Neutrophil (primary cell): ENCODE data around the gene ADAMTSL1.

Source experiments
- H3K27ac ChIP-seq: fragments of 200-600 bp; sonication (generic); 2 replicates; pipeline ENCODE4 v1.5.1; 2016; ENCODE audit warnings: mild to moderate bottlenecking, moderate library complexity
- H3K27me3 ChIP-seq: fragments of 200-600 bp; sonication (generic); 2 replicates; pipeline ENCODE4 v1.6.0; 2016; ENCODE audit warnings: mild to moderate bottlenecking
- H3K36me3 ChIP-seq: fragments of 200-600 bp; sonication (generic); 2 replicates; pipeline ENCODE4 v1.5.1; 2017
- H3K4me1 ChIP-seq, 2 experiments: fragments of 200-600 bp in 1 of 2; sonication (generic) in 1 of 2; 1 replicate in 1 of 2; 2 replicates in 1 of 2; pipeline versions ENCODE4 v1.5.1 to v1.6.1; 2013 to 2016; ENCODE audit warnings: low read depth in 1 of 2, low read length in 1 of 2, mild to moderate bottlenecking in 1 of 2, moderate library complexity in 1 of 2; ENCODE audit not compliant: control insufficient read depth in 1 of 2, insufficient read depth in 1 of 2
- H3K4me3 ChIP-seq, 2 experiments: fragments of 200-600 bp in 1 of 2; sonication (generic) in 1 of 2; 1 replicate in 1 of 2; 2 replicates in 1 of 2; pipeline ENCODE4 v1.5.1; 2013 to 2016; ENCODE audit warnings: low read depth in 1 of 2, low read length in 1 of 2, mild to moderate bottlenecking in 1 of 2, moderate library complexity in 1 of 2
- H3K9me3 ChIP-seq: fragments of 200-600 bp; sonication (generic); 2 replicates; pipeline ENCODE4 v1.5.1; 2016
- TF ChIP-seq, protein P1 (sequence below): fragments of 200-600 bp; sonication (generic); IDR thresholded peaks from 2 replicates; pipeline ENCODE4 v1.5.1; 2016; ENCODE audit warnings: antibody characterized with exemption

Gene ADAMTSL1

DNA sequence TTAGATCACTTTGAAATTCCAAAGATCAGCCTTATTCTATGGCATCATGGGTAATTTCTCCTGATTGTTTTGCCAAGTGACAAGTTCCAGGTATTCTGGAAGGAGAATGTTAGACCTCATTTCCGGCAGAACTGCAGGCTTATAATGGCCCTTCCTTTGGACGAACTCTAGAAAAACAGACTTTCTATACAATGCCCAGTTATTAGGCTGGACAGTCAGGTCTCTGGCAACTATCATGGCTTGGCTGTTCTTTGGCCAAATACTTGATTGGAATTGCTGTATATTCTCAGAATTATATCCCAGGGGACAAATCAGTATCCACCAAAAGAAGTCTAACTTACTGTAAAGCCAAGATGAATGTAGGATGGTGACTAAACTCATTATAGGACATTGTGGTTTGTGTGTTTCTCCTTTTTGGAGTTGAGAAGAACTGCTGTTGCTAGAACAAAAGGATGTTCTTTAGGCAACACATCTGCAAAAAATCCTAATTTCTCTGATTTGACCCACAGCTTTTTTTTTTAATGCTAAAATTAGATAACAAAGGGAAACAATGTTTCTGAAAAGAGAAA lies 69.0 kb downstream of the ADAMTSL1 start:
- Histone ChIP-seq H3K9me3 (no peaks in the 10 kb centered on the region), H3K36me3 (no peaks in the 10 kb centered on the region), H3K4me1 (no peaks in the 10 kb centered on the region), H3K27me3 (no peaks in the 10 kb centered on the region), H3K4me3 (no peak overlapping the region), H3K27ac (no peak overlapping the region)
- TF ChIP-seq, protein P1, sequence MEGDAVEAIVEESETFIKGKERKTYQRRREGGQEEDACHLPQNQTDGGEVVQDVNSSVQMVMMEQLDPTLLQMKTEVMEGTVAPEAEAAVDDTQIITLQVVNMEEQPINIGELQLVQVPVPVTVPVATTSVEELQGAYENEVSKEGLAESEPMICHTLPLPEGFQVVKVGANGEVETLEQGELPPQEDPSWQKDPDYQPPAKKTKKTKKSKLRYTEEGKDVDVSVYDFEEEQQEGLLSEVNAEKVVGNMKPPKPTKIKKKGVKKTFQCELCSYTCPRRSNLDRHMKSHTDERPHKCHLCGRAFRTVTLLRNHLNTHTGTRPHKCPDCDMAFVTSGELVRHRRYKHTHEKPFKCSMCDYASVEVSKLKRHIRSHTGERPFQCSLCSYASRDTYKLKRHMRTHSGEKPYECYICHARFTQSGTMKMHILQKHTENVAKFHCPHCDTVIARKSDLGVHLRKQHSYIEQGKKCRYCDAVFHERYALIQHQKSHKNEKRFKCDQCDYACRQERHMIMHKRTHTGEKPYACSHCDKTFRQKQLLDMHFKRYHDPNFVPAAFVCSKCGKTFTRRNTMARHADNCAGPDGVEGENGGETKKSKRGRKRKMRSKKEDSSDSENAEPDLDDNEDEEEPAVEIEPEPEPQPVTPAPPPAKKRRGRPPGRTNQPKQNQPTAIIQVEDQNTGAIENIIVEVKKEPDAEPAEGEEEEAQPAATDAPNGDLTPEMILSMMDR, result no peak

DNA sequence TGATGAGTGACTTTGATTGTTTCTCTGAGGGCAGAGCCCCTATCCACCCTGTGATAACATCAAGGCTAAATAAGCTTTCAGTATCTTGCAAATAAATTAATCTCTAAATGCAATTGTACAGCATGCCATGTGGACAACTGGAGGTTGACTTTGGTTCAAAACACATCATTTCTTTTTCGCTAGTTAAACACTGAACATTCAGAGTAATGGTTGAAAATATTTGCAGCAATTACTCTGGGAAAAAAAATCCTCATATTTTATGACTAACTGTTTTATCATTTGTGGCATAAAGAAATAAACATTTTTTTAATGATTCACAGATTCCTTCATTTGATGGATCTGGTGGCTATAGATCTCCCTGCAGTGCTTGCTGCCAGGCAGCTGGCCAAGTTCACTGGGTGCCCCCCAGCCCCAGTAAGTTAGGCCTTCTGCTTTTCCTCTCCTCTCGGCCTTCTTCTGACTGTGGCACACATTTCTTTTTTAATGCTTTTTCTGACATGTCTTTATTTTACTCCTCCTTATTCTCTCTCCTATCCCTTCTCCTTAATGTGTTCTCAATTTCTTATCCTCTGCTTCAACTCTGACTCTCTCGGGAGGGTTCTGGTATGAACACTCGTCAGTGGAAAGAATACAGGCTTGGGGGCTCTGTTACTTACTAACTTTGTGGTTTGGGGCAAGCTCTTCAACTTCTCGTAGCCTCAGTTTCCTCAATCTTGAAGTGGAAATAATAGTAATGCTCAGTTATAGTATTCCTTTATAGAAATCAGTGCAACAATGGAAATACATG lies 69.6 kb downstream of the ADAMTSL1 start:
- no peaks in the 10 kb centered on the region for H3K36me3 ChIP-seq
- no peaks in the 10 kb centered on the region for H3K27me3 ChIP-seq
- H3K4me1 ChIP-seq, result no peaks in the 10 kb centered on the region
- TF ChIP-seq, protein P1, result no peak
- no peaks in the 10 kb centered on the region for H3K9me3 ChIP-seq
- H3K4me3 ChIP-seq, result no peak overlapping the region
- no peak overlapping the region for H3K27ac ChIP-seq

DNA sequence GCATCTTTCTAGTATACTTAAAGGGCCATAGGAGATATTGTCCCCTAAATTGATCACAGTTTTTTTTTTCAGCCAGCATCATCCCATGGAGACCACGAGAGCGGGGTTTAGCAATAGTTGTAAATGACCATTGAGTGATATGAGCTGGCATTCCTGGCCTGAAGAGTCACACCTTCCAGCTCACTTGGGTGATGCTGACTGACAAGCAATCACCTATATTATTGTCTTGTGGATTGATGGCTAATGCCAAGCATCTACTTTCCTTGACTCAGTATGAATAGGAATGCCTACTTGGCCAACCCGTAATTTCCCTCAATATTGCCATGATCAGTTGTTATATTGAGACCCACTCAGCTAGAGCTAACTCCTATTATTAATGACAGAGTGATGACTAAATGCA lies 70.5 kb downstream of the ADAMTSL1 start:
- no peak overlapping the region for H3K27ac ChIP-seq
- TF ChIP-seq, protein P1, result no peak
- H3K36me3 ChIP-seq, result no peaks in the 10 kb centered on the region
- H3K4me3 ChIP-seq, result no peak overlapping the region
- no peaks in the 10 kb centered on the region for H3K9me3 ChIP-seq
- H3K4me1 ChIP-seq, result no peaks in the 10 kb centered on the region
- H3K27me3 ChIP-seq, result no peaks in the 10 kb centered on the region

DNA sequence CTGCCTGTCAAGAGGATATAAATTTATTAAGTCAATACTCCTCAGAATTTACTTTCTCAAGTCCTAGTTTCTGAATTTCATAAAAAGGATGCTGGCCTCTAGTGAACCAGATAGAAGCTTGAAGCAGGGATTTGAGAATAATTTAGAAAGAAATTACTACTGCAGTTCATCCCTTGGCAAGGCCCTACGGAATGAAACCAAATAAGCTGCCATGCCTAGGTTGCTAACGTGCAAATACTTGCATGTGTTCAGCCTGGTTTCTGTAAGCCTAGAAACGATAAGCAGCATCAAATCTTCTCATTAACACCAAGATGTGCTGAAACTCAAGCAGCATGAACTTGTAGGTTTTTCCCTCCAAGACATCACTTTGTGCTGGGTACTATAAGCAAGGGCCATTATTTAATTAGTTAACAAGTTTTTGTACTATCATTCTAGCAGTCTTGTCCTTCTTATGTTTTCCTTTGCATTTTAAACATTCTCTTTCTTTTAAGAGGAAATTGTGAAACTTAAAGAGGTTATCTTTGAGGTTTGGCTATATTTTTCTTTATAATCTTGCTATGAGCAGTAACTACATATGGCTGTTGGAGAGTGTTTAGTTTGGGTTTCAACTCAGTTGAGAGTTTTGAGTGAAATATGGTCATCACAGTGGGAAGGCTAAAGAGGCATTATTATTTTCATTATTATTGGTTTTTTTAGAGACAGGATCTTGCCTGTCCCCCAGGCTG lies 71.8 kb downstream of the ADAMTSL1 start:
- no peaks in the 10 kb centered on the region for H3K27me3 ChIP-seq
- no peaks in the 10 kb centered on the region for H3K9me3 ChIP-seq
- TF ChIP-seq, protein P1, result no peak
- no peaks in the 10 kb centered on the region for H3K4me1 ChIP-seq
- H3K27ac ChIP-seq, result no peak overlapping the region
- H3K36me3 ChIP-seq, result no peaks in the 10 kb centered on the region
- no peak overlapping the region for H3K4me3 ChIP-seq

DNA sequence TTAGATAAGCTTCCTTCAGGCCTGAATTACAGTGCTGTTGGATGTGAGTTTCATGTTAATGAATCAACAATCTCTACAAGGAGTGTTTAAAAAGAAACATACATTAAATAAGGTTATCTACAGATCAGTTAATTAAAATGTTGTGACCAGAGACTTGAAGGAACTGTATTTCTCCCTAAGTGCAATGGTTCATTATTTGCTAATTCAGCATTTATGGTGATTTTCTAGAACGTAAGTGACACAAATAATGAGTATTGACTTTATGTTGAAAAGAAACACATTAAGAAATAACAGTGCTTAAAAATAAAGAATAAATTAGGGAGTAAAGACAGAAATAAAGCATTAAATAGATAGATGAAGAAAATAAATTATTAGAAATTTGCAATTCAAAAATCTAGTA lies 74.5 kb downstream of the ADAMTSL1 start:
- H3K36me3 ChIP-seq, result no peaks in the 10 kb centered on the region
- no peaks in the 10 kb centered on the region for H3K27me3 ChIP-seq
- H3K4me1 ChIP-seq, result no peaks in the 10 kb centered on the region
- TF ChIP-seq, protein P1, result no peak
- H3K4me3 ChIP-seq, result no peak overlapping the region
- no peak overlapping the region for H3K27ac ChIP-seq
- H3K9me3 ChIP-seq, result no peaks in the 10 kb centered on the region
